HEK293 (cell line): Measurements from ENCODE around the gene C5orf34.

Source experiments
- FEZF1 ChIP-seq: fragments of 450-650 bp; formaldehyde crosslinking; IDR thresholded peaks from 2 replicates; pipeline ENCODE4 v1.5.1; 2016; ENCODE audit warnings: missing biosample characterization, missing genetic modification characterization
- HOXA7 ChIP-seq: sonication (generic); formaldehyde crosslinking; IDR thresholded peaks from 2 replicates; pipeline ENCODE4 v1.8.1; 2022; ENCODE audit warnings: missing genetic modification reagents, borderline replicate concordance
- OVOL3 ChIP-seq: fragments of 450-650 bp; formaldehyde crosslinking; IDR thresholded peaks from 2 replicates; pipeline ENCODE4 v1.5.1; 2016; ENCODE audit warnings: missing biosample characterization, missing genetic modification characterization
- SP7 ChIP-seq: fragments of 450-650 bp; formaldehyde crosslinking; IDR thresholded peaks from 2 replicates; pipeline ENCODE4 v1.5.1; 2016; ENCODE audit warnings: missing biosample characterization, missing genetic modification characterization
- ZNF112 ChIP-seq: fragments of 450-650 bp; formaldehyde crosslinking; IDR thresholded peaks from 2 replicates; pipeline ENCODE4 v1.5.0; 2017; ENCODE audit warnings: missing biosample characterization, missing genetic modification characterization
- ZNF174 ChIP-seq: fragments of 450-650 bp; formaldehyde crosslinking; IDR thresholded peaks from 2 replicates; pipeline ENCODE4 v1.5.0; 2017; ENCODE audit warnings: missing biosample characterization, mild to moderate bottlenecking, missing genetic modification characterization
- ZNF23 ChIP-seq: fragments of 450-650 bp; formaldehyde crosslinking; IDR thresholded peaks from 2 replicates; pipeline ENCODE4 v1.5.1; 2016; ENCODE audit warnings: missing biosample characterization, missing genetic modification characterization, borderline replicate concordance
- ZNF324 ChIP-seq: fragments of 450-650 bp; formaldehyde crosslinking; IDR thresholded peaks from 2 replicates; pipeline ENCODE4 v1.5.1; 2016; ENCODE audit warnings: missing biosample characterization, missing genetic modification characterization
- ZNF391 ChIP-seq: fragments of 450-650 bp; formaldehyde crosslinking; IDR thresholded peaks from 2 replicates; pipeline ENCODE4 v1.5.1; 2016; ENCODE audit warnings: low read depth, missing biosample characterization, missing genetic modification characterization, borderline replicate concordance
- ZNF416 ChIP-seq: fragments of 450-650 bp; formaldehyde crosslinking; IDR thresholded peaks from 2 replicates; pipeline ENCODE4 v1.5.1; 2016; ENCODE audit warnings: missing biosample characterization, missing genetic modification characterization
- ZNF585B ChIP-seq: fragments of 450-650 bp; formaldehyde crosslinking; IDR thresholded peaks from 2 replicates; pipeline ENCODE4 v1.5.1; 2016; ENCODE audit warnings: missing biosample characterization, missing genetic modification characterization
- ZNF670 ChIP-seq: fragments of 450-650 bp; formaldehyde crosslinking; IDR thresholded peaks from 2 replicates; pipeline ENCODE4 v1.5.1; 2016; ENCODE audit warnings: missing biosample characterization, missing genetic modification characterization, low read depth
- ZNF747 ChIP-seq: fragments of 450-650 bp; formaldehyde crosslinking; IDR thresholded peaks from 2 replicates; pipeline ENCODE4 v1.5.1; 2016; ENCODE audit warnings: missing biosample characterization, missing genetic modification characterization
- ZNF776 ChIP-seq: fragments of 450-650 bp; formaldehyde crosslinking; IDR thresholded peaks from 2 replicates; pipeline ENCODE4 v1.5.0; 2017; ENCODE audit warnings: missing biosample characterization, missing genetic modification characterization, borderline replicate concordance
- TF ChIP-seq, protein P1 (sequence below): fragments of 450-650 bp; formaldehyde crosslinking; IDR thresholded peaks from 2 replicates; pipeline ENCODE4 v1.5.1; 2017; ENCODE audit warnings: missing biosample characterization, missing genetic modification characterization
- TF ChIP-seq, protein P2 (sequence below): fragments of 450-650 bp; formaldehyde crosslinking; IDR thresholded peaks from 2 replicates; pipeline ENCODE4 v1.5.1; 2016; ENCODE audit warnings: missing biosample characterization, missing genetic modification characterization
- TF ChIP-seq, protein P3 (sequence below): fragments of 450-650 bp; formaldehyde crosslinking; IDR thresholded peaks from 2 replicates; pipeline ENCODE4 v1.5.1; 2016; ENCODE audit warnings: missing biosample characterization, missing genetic modification characterization, low read depth
- TF ChIP-seq, protein P4 (sequence below): fragments of 450-650 bp; formaldehyde crosslinking; IDR thresholded peaks from 2 replicates; pipeline ENCODE4 v1.5.1; 2017; ENCODE audit warnings: missing biosample characterization, mild to moderate bottlenecking, missing genetic modification characterization, moderate library complexity
- TF ChIP-seq, protein P5 (sequence below): fragments of 450-650 bp; formaldehyde crosslinking; IDR thresholded peaks from 2 replicates; pipeline ENCODE4 v1.5.1; 2016; ENCODE audit warnings: missing biosample characterization, missing genetic modification characterization, borderline replicate concordance
- TF ChIP-seq, protein P6 (sequence below): fragments of 450-650 bp; formaldehyde crosslinking; IDR thresholded peaks from 2 replicates; pipeline ENCODE4 v1.5.1; 2016; ENCODE audit warnings: missing biosample characterization, missing genetic modification characterization
- TF ChIP-seq, protein P7 (sequence below): fragments of 450-650 bp; formaldehyde crosslinking; IDR thresholded peaks from 2 replicates; pipeline ENCODE4 v1.5.1; 2016; ENCODE audit warnings: missing biosample characterization, missing genetic modification characterization
- TF ChIP-seq, protein P8 (sequence below): fragments of 450-650 bp; formaldehyde crosslinking; IDR thresholded peaks from 2 replicates; pipeline ENCODE4 v1.5.1; 2016; ENCODE audit warnings: missing biosample characterization, missing genetic modification characterization
- TF ChIP-seq, protein P9 (sequence below): fragments of 450-650 bp; formaldehyde crosslinking; IDR thresholded peaks from 2 replicates; pipeline ENCODE4 v1.5.1; 2016; ENCODE audit warnings: missing biosample characterization, missing genetic modification characterization

Gene C5orf34

DNA sequence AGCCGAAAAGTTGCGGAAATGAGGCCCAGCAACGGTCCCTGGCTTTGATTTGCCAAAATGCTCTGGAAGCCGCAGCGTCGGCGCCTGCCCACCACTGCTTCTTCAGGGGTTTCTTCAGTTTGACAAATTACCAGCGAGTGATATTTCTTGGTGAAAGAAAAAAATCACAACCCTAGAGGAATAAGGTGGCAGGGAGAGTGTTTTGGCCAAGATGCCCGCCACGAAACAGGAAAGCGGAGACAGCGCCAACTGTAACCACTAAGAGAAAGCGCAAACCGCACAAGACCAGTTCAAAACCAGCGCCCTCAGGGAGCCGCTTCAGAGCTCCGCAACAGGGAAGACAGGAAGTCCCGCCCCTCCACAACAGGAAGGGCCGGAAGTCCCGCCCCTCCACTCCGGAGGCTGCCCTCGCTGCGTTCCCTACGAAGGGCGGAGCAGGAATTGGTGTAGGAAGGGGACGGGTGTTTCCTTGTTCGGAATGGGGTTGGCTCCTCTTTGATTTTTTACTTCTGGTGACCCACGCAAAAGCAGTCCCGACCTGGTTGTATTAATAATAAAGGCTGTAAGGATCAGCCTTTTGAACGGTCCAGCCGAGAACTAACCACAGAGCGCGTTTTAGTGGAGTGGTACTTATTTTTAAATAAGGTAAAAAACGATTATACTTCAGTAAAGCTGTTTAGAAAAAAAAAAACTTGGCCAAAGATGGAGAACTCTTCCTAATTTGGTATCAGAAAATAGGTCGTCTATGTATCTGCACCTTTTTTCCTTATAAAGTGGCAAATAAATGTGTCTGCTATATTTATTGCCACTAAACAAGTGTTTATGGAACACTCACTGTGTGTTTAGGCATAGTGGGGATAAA, at the start of gene C5orf34 (continued):
- TF ChIP-seq, protein P1, sequence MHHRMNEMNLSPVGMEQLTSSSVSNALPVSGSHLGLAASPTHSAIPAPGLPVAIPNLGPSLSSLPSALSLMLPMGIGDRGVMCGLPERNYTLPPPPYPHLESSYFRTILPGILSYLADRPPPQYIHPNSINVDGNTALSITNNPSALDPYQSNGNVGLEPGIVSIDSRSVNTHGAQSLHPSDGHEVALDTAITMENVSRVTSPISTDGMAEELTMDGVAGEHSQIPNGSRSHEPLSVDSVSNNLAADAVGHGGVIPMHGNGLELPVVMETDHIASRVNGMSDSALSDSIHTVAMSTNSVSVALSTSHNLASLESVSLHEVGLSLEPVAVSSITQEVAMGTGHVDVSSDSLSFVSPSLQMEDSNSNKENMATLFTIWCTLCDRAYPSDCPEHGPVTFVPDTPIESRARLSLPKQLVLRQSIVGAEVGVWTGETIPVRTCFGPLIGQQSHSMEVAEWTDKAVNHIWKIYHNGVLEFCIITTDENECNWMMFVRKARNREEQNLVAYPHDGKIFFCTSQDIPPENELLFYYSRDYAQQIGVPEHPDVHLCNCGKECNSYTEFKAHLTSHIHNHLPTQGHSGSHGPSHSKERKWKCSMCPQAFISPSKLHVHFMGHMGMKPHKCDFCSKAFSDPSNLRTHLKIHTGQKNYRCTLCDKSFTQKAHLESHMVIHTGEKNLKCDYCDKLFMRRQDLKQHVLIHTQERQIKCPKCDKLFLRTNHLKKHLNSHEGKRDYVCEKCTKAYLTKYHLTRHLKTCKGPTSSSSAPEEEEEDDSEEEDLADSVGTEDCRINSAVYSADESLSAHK, result no peak
- TF ChIP-seq, protein P2, sequence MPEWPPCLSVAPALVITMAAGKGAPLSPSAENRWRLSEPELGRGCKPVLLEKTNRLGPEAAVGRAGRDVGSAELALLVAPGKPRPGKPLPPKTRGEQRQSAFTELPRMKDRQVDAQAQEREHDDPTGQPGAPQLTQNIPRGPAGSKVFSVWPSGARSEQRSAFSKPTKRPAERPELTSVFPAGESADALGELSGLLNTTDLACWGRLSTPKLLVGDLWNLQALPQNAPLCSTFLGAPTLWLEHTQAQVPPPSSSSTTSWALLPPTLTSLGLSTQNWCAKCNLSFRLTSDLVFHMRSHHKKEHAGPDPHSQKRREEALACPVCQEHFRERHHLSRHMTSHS (tag by site-specific recombination), result no peak
- TF ChIP-seq, protein P3, sequence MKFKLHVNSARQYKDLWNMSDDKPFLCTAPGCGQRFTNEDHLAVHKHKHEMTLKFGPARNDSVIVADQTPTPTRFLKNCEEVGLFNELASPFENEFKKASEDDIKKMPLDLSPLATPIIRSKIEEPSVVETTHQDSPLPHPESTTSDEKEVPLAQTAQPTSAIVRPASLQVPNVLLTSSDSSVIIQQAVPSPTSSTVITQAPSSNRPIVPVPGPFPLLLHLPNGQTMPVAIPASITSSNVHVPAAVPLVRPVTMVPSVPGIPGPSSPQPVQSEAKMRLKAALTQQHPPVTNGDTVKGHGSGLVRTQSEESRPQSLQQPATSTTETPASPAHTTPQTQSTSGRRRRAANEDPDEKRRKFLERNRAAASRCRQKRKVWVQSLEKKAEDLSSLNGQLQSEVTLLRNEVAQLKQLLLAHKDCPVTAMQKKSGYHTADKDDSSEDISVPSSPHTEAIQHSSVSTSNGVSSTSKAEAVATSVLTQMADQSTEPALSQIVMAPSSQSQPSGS (tag by site-specific recombination), result no peak
- TF ChIP-seq HOXA7 (no peak), FEZF1 (tag by site-specific recombination) (no peak), ZNF416 (tag by site-specific recombination) (no peak), ZNF174 (tag by site-specific recombination) (no peak), ZNF747 (tag by site-specific recombination) (no peak), OVOL3 (tag by site-specific recombination) (0 out of 2 replicates have a peak, but pooled peaks have one; percentile 13), ZNF670 (tag by site-specific recombination) (no peak), ZNF23 (tag by site-specific recombination) (no peak), ZNF112 (no peak), ZNF324 (tag by site-specific recombination) (peak; percentile 60; the same call in 1 of the 2 replicates), SP7 (tag by site-specific recombination) (peak; percentile 63), ZNF776 (tag by site-specific recombination) (no peak), ZNF585B (tag by site-specific recombination) (no peak), ZNF391 (tag by site-specific recombination) (no peak)
- TF ChIP-seq, protein P4, sequence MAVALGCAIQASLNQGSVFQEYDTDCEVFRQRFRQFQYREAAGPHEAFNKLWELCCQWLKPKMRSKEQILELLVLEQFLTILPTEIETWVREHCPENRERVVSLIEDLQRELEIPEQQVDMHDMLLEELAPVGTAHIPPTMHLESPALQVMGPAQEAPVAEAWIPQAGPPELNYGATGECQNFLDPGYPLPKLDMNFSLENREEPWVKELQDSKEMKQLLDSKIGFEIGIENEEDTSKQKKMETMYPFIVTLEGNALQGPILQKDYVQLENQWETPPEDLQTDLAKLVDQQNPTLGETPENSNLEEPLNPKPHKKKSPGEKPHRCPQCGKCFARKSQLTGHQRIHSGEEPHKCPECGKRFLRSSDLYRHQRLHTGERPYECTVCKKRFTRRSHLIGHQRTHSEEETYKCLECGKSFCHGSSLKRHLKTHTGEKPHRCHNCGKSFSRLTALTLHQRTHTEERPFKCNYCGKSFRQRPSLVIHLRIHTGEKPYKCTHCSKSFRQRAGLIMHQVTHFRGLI (tag by site-specific recombination), result no peak
- TF ChIP-seq, protein P5, sequence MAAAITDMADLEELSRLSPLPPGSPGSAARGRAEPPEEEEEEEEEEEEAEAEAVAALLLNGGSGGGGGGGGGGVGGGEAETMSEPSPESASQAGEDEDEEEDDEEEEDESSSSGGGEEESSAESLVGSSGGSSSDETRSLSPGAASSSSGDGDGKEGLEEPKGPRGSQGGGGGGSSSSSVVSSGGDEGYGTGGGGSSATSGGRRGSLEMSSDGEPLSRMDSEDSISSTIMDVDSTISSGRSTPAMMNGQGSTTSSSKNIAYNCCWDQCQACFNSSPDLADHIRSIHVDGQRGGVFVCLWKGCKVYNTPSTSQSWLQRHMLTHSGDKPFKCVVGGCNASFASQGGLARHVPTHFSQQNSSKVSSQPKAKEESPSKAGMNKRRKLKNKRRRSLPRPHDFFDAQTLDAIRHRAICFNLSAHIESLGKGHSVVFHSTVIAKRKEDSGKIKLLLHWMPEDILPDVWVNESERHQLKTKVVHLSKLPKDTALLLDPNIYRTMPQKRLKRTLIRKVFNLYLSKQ (tag by site-specific recombination), result no peak
- TF ChIP-seq, protein P6, sequence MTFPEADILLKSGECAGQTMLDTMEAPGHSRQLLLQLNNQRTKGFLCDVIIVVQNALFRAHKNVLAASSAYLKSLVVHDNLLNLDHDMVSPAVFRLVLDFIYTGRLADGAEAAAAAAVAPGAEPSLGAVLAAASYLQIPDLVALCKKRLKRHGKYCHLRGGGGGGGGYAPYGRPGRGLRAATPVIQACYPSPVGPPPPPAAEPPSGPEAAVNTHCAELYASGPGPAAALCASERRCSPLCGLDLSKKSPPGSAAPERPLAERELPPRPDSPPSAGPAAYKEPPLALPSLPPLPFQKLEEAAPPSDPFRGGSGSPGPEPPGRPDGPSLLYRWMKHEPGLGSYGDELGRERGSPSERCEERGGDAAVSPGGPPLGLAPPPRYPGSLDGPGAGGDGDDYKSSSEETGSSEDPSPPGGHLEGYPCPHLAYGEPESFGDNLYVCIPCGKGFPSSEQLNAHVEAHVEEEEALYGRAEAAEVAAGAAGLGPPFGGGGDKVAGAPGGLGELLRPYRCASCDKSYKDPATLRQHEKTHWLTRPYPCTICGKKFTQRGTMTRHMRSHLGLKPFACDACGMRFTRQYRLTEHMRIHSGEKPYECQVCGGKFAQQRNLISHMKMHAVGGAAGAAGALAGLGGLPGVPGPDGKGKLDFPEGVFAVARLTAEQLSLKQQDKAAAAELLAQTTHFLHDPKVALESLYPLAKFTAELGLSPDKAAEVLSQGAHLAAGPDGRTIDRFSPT (tag by site-specific recombination), result peak; percentile 51; the same call in 1 of the 2 replicates
- TF ChIP-seq, protein P7, sequence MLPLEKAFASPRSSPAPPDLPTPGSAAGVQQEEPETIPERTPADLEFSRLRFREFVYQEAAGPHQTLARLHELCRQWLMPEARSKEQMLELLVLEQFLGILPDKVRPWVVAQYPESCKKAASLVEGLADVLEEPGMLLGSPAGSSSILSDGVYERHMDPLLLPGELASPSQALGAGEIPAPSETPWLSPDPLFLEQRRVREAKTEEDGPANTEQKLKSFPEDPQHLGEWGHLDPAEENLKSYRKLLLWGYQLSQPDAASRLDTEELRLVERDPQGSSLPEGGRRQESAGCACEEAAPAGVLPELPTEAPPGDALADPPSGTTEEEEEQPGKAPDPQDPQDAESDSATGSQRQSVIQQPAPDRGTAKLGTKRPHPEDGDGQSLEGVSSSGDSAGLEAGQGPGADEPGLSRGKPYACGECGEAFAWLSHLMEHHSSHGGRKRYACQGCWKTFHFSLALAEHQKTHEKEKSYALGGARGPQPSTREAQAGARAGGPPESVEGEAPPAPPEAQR (tag by site-specific recombination), result no peak
- TF ChIP-seq, protein P8, sequence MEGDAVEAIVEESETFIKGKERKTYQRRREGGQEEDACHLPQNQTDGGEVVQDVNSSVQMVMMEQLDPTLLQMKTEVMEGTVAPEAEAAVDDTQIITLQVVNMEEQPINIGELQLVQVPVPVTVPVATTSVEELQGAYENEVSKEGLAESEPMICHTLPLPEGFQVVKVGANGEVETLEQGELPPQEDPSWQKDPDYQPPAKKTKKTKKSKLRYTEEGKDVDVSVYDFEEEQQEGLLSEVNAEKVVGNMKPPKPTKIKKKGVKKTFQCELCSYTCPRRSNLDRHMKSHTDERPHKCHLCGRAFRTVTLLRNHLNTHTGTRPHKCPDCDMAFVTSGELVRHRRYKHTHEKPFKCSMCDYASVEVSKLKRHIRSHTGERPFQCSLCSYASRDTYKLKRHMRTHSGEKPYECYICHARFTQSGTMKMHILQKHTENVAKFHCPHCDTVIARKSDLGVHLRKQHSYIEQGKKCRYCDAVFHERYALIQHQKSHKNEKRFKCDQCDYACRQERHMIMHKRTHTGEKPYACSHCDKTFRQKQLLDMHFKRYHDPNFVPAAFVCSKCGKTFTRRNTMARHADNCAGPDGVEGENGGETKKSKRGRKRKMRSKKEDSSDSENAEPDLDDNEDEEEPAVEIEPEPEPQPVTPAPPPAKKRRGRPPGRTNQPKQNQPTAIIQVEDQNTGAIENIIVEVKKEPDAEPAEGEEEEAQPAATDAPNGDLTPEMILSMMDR (tag by site-specific recombination), result peak; percentile 79
- TF ChIP-seq, protein P9, sequence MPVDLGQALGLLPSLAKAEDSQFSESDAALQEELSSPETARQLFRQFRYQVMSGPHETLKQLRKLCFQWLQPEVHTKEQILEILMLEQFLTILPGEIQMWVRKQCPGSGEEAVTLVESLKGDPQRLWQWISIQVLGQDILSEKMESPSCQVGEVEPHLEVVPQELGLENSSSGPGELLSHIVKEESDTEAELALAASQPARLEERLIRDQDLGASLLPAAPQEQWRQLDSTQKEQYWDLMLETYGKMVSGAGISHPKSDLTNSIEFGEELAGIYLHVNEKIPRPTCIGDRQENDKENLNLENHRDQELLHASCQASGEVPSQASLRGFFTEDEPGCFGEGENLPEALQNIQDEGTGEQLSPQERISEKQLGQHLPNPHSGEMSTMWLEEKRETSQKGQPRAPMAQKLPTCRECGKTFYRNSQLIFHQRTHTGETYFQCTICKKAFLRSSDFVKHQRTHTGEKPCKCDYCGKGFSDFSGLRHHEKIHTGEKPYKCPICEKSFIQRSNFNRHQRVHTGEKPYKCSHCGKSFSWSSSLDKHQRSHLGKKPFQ (tag by site-specific recombination), result 0 out of 2 replicates have a peak, but pooled peaks have one; percentile 7
